K562 treated with DMSO at 1 percent for 48 hours (cell line): ENCODE results near the gene PPY. TPM values are rescaled to one million over a fixed set of nuclear protein-coding genes. Genes with fewer than 3 reads are reported as not detected.

Source experiments
- total RNA-seq: library from RNA; unstranded; fragments of 300-600 nt; gene quantifications from 2 replicates; pipeline ENCODE4 v1.2.3, GENCODE V29; 2022; ENCODE audit warnings: low replicate concordance; ENCODE audit errors: extremely low read depth

The PPY gene, protein sequence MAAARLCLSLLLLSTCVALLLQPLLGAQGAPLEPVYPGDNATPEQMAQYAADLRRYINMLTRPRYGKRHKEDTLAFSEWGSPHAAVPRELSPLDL
- total RNA-seq, result not detected in 2 replicates

GRCh38 chr17:43942051-43942685, at the start of gene PPY:
PPY (minus strand) TSS chr17:43942476; CDS start chr17:43941654, 822 bp downstream.

DNA sequence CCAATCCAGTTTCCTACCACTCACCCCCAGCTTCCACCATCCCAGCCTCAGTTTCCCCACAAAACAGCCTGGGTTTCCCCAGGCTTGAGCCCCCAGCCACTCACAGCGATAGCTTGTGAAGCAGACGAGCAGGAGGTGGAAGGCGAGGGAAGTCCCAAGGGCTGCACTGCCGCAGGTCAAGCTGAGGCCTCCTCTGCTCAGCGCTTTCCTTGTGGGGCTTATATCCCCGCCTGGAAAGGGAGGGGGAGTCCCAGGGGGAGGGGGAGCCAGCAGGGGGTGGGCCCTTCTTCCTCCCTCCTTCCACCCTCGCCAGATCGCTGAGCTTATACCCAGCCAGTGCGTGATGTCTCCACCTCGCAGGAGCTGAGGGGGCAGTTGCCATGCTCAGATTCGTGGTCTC, 11.5 kb upstream of the PPY start, which contains the start of gene PYY:
Gene PYY, minus strand, starts transcription at position 195 of the 400 bp plus-strand sequence. CDS start 457 bp downstream, outside the sequence.

DNA sequence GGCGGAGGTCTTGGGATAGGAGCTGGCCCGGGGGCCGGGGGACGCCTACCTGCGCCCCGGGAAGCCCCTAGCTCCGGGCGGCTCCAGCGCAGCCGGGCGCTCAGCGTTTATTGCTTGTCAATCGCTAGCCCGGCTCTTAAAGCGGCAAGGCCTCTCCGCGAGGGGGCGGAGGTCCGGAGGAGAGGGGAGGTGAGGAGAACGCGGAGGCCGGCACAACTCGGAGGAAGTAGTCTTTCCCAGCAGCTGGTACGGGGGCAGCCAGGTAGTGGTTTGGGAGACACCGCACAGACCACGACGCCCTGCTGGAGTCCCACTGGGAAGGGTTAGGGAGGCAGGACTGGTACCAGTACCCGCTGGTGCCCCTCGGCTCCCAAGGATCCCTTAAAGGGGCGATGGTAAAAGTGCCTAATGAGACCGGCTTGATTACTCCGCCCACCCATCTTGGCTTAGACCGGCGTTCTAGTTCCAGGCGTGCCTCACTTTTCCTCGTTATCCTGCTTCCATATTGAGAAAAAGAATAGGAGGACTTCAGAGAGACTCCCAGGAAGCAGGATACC, 34.8 kb downstream of the PPY start, which contains the start of gene MPP2:
Gene MPP2, minus strand, starts transcription at position 112 of the 557 bp plus-strand sequence. CDS start 3,076 bp downstream, outside the sequence.

Other genes with a start within 250 kb of the PPY start
- not detected in 2 replicates for gene SOST, start 183.7 kb downstream of the PPY start, total RNA-seq
- not detected in 2 replicates for gene DUSP3, start 163.5 kb downstream of the PPY start, total RNA-seq
- gene CFAP97D1, start 162.0 kb downstream of the PPY start, total RNA-seq, result not detected in 2 replicates
- gene MPP3, start 109.3 kb downstream of the PPY start, total RNA-seq, result not detected in 2 replicates
- gene CD300LG, start 95.3 kb downstream of the PPY start, total RNA-seq, result not detected in 2 replicates
- gene MPP2, start 34.9 kb downstream of the PPY start, total RNA-seq, result not detected in 2 replicates
- gene PYY, start 11.5 kb upstream of the PPY start, total RNA-seq, result not detected in 2 replicates
- gene NAGS, start 62.1 kb upstream of the PPY start, total RNA-seq, result not detected in 2 replicates
- not detected in 2 replicates for gene TMEM101, start 72.5 kb upstream of the PPY start, total RNA-seq
- not detected in 2 replicates for gene LSM12, start 124.2 kb upstream of the PPY start, total RNA-seq
- not detected in 2 replicates for gene G6PC3, start 128.3 kb upstream of the PPY start, total RNA-seq
- 133 TPM in 1 of 2 replicates, not detected in the other for gene HDAC5, start 181.2 kb upstream of the PPY start, total RNA-seq
- not detected in 2 replicates for gene HROB, start 199.5 kb upstream of the PPY start, total RNA-seq
- gene ASB16, start 228.2 kb upstream of the PPY start, total RNA-seq, result not detected in 2 replicates
- gene TMUB2, start 244.5 kb upstream of the PPY start, total RNA-seq, result not detected in 2 replicates